ENCODE measurements around the gene ERG.

Gene ERG

DNA sequence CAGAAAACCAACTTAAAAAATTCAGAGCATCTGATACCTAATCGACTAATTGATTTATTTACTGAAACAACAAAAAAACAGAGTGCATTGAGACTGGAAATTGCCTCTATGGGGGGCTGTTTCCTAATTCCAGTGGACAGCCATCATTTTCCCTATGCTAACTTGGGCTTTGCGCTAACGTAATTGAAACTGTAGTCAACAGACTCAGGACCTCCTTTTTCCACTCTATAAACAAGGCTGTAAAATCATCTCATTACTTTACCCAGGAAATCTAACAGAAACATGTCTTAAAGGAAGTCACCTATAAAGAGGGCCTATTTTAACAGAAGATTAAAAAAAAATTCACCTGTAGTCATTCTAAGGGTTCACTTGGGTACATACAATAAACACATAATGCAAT is 2.1 kb downstream of the ERG start:
- no peak for DNase-seq (ENCODE audit: low read depth in 2 of 2)

GRCh38 chr21:38495696-38496095 is 2.6 kb downstream of the ERG start:
- no peak for DNase-seq (ENCODE audit: low read depth in 2 of 2)

DNA sequence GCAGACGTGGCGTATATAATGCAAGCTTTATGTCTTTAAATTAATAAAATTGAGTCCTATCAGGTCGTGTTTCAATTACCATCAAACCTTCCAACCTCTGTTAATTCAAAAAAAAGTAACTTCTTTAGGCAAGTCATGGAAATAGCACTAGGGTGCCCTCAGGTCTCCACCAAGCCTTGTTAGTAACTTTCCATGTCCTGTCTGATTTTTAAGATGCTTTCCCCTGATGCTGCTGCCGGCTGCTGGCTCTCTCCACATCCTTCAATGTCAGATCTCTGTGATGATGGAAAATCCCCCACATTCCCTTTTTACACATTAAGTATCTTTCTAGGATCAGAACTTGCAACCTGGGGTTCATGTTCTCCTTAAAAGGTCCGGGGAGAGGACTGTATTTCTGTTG is 3.0 kb downstream of the ERG start:
- DNase-seq (ENCODE audit: low read depth in 2 of 2) = no peak

DNA sequence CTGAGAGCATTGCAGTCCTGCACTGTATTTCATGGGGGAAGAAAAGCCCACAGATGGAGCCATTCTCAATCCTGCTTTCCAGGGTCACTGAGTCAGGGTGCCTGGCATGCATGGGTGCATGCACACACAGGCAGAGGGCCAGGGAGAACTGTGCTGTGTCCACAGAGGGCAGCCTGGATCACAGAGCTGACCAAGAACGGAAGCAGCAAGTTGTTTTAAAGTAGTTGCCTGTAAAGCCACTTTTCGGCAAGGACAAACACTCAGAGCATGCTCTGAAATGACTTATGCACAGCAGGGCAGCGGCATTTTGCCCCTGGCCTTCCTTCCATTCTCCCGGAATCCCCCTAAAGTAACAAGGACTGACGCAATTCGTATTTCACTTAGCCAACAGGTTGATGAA is 3.6 kb downstream of the ERG start:
- no peak for DNase-seq (ENCODE audit: low read depth in 2 of 2)

DNA sequence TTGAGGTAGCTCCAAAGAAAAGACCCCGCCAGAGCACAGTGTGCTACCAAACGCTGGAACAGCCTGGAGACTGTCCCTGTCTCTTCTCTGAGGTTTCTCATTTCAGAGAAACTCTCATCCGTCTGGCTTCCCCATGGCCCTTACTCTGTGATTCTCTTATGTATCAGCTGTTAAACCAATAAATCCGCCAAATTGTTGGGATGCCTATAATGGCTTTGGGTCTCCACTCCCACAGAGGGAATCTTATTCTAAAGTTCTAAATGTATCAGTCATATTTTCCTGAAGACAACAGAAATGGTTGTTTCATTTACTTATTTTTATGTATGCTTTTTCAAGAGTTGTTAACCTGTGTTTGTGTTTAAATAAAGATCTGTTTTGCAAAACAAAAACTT is 4.0 kb downstream of the ERG start:
- DNase-seq (ENCODE audit: low read depth in 2 of 2) = no peak

- DNase-seq (ENCODE audit: low read depth in 2 of 2) = no peak
Observed at GRCh38 chr21:38493549-38494250, 4.6 kb downstream of the ERG start.

GRCh38 chr21:38492007-38492406 is 6.3 kb downstream of the ERG start:
- DNase-seq (ENCODE audit: low read depth in 2 of 2) = no peak

DNA sequence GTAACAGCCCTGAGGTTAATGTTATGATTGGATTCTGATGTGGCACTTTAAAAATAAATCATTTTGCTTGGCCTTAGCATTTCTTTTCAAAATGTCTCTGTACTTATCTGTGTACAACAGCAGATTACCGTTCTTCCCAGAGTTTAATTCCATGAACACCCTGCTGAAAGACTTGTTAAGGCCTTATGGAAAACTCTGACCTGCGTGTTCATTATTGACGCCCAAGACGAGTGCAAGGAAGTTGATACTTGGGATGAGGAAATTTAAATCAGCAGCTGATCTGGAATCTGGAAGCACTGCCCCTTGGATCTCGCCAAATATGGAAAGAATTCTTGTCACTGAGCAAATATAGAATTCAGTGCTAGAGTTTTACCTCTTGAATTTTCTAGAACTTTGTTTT is 6.7 kb downstream of the ERG start:
- no peak for DNase-seq (ENCODE audit: low read depth in 2 of 2)

DNA sequence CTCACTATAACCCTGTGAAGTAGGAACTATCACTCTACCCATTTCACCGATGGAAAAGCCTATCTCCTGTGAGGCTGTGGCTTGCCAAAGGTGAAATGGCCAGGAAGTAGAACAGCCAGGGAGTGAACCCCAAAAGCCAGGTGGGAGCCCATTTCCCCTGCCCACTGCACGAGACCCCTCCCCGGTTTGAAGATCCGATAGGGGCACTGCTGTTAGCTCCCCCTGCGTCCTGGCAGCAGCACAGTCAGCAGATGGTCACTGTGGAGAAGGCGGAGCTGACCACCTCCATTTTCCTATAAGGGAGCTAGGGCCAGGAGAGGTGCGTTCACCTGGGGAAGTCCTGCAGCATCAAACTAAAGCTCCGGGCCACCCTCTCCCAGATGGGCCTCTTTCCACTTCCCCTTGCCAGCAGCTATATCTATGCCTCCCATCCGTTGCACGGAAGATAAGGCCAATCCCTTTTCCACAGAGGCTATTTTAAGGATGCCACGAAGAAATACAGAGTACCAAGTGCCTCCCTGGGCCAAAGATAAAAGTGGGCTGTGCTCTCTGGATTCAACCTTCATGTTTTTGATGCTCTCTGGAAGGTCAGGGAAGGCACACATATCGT is 7.8 kb downstream of the ERG start:
- DNase-seq (ENCODE audit: low read depth in 2 of 2) = no peak

DNA sequence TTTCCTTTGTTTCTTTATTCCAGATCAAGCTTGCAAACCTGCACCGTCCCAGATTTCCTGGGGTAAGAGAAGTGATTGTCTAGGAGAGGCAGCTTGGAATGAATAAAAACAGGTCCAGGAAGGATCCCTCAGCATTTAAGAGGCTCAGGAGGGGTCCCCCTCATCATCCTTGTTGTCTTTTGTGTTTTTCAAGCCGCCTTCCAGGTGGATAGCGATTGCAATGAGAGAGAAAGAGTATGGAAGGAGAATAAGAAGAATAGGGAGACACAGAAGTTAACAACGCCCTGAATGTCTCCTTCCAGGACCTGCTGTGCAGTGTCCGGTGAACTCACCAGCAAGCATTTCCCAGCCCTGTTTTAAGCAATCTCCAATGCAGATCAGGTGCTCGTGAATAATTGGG is 8.5 kb downstream of the ERG start:
- DNase-seq (ENCODE audit: low read depth in 2 of 2) = no peak

DNA sequence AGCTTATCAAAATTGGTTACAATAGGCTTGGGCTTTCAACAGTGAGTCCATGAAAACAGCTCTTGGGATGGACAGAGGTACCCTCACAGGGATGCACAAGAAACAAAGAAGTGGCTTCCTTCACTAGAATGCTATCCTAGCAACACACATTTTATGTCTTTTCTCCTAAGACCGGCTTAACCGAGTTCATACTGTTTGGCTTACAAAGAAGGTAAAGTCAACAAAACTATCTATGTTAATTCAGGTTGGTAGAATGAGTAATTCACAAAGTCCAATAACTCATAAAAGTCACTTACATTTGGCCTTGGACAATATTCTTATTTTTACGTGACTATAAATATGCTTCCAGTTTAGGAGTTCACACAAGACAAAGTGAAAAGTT is 9.0 kb downstream of the ERG start:
- no peak for DNase-seq (ENCODE audit: low read depth in 2 of 2)

GRCh38 chr21:38488640-38489270 is 9.5 kb downstream of the ERG start:
- no peak for DNase-seq (ENCODE audit: low read depth in 2 of 2)

GRCh38 chr21:38487901-38488639 is 10.2 kb downstream of the ERG start:
- DNase-seq (ENCODE audit: low read depth in 2 of 2) = no peak

DNA sequence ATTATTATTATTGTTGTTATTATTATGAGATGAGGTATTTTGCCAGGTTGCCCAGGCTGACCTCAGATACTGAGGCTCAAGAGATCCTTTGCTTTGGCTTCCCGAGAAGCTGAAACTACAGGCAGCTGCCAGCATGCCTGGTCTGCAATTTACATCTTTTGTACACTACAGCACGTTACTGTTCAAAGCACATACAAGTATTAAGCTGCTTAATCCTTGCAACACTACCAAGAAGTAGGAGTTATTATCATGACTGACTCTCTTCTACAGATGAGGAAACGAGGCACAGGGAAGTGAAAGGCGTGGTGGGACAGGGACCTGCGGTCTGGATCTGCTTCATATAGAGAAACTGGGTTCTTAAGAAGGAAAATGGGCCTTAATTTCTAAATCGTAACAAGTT is 11.6 kb downstream of the ERG start:
- DNase-seq (ENCODE audit: low read depth in 2 of 2) = no peak

- DNase-seq (ENCODE audit: low read depth in 2 of 2) = no peak
Observed at GRCh38 chr21:38486221-38486620, 12.1 kb downstream of the ERG start.

DNA sequence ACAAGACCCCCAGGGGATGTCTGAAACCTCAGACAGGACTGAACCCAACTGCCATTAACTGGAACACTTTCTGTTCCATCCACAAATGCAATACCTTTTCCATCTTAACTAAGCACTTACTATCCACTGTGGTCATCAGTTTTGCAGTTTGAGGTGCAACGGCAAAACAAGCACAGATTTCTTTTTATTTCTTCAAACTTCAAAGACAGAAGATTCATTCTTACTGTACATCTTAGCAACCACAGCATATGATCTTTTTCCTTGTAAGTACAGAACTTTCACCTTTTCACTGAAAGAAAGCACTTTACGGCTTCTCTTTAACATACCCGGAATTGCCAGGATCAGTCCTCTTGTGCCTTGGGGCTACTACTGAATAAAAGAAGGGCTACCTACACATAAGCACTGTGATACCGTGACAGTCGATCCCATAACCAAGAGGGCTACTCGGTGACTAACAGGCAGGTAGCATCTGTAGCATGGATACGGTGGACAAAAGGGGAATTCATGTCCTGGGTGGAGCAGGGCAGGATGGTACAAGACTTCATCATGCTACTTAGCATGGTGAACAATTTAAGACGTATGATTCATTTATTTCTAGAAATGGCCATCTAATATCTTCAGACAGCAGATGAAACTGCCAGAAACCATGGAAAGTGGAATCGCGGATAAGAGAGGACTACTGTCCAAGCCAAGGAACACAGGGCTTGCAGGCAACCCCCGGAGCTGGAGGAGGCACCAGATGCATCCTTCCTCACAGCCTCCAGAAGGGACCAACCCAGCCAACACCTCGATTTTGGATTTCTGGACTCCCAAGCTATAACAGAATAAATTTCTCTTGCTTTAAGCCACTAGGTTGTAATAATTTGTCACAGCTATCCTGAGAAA is 18.4 kb downstream of the ERG start:
- DNase-seq (ENCODE audit: low read depth in 2 of 2) = no peak

- DNase-seq (ENCODE audit: low read depth in 2 of 2) = no peak
Observed at GRCh38 chr21:38478782-38479181, 19.5 kb downstream of the ERG start.

DNA sequence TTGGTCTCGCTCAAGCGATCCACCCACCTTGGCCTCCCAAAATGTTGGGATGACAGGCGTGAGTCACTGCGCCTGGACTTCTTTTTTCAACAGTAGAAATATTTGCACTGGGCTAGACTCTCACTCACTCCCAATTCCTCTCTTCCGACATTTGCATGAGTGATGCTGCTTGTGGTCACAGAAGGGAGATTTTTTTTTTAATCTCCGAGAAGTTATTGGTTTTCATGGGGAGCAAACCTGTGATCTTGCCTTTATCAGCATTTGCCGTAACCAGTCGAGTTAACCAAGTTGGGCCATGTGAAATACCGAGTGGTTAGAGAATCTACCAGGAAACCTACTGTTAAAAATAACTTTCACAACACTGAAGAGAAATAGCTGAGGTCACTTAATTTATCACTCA is 21.1 kb downstream of the ERG start:
- no peak for DNase-seq (ENCODE audit: low read depth in 2 of 2)

GRCh38 chr21:38476385-38476784 is 21.9 kb downstream of the ERG start:
- no peak for DNase-seq (ENCODE audit: low read depth in 2 of 2)

- DNase-seq (ENCODE audit: low read depth in 2 of 2) = no peak
Observed at GRCh38 chr21:38475519-38475918, 22.8 kb downstream of the ERG start.

GRCh38 chr21:38474796-38475195 is 23.5 kb downstream of the ERG start:
- DNase-seq (ENCODE audit: low read depth in 2 of 2) = no peak

- DNase-seq (ENCODE audit: low read depth in 2 of 2) = no peak
Observed at GRCh38 chr21:38474124-38474523, 24.2 kb downstream of the ERG start.
